NCI-H1417 (cell line): ENCODE data around the gene NFKBIA.
"Not testable (repeated sequence)": the region's sequence is repeated elsewhere in the genome, so short reads cannot be mapped to it uniquely, and the experiment has no call there.

ENCODE experiments used
- DNase-seq, 3 experiments: peaks; one replicate each; lab custom pipeline; 2025; lab: John Stamatoyannopoulos, UW

Gene NFKBIA

DNA sequence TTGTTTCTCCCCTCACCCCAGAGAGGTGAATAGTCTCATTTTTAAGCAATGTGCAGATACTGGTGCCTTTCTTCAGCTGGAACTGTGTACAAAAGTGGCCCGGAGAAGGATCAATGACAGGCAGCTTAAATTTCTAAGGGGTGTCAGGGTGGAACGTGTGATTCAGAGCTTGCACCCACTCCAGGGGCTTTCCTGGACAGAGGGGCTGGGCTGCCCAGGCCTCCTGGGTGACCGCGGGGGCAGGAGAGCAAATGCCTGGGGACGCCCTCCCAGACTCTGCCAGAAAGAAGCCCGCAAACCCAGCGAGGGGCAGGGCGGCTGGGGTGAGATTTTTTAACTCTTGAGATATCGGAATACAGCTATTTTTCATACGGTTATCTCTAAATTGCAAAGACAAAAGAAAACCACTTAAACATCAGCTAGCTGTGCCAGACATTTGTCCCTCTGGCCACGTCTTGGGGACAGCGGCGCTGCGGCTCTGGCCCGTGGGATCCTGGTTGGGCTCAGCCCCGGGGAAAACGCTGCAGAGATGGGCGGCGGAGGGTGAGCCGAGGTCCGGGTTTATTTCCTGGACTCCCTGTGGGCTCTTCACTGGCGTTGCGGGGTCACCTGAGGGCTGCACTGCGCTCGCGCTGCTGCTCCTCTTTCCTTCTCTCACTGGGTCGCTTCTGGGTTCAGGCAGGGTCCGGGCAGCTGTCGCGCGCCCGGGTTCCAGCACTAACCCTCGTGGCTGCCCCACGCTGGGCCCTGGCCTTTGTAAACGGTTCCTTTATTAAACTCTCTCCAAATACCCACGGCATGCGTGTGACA, 35.8 kb downstream of the NFKBIA start:
- DNase-seq: no peak

DNA sequence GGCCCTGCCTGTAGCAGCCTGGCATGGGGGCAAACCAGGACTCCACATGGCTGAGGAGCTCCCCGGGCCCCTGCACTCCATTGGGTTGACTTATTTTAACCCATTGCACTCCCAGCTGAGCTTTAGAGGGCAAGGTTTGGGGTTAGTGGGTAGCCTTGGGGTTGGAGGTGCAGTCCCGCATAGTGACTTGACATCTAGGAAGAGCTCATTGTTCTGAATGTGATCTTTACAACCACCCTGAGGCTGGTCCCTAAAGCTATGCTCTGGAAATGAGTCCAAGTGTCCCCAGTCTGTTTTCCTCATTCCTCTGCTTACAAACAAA, 36.4 kb downstream of the NFKBIA start:
- no peak for DNase-seq

DNA sequence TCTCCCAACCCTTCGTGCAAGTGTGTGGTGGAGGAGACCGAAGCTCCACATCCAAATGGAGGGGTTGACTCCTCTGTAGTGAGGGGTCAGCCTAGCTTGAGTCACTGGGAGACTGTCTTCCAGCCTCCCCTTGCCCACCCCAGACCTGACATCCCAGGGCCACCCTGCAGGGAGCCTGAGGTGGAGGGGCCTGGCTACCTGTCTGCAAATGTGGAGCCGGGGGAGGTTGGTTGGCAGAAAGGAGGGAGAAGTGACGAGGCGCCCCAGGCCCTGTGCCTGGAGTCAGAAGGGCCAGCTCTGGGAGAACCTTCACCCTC, 37.5 kb downstream of the NFKBIA start:
- DNase-seq: no peak

DNA sequence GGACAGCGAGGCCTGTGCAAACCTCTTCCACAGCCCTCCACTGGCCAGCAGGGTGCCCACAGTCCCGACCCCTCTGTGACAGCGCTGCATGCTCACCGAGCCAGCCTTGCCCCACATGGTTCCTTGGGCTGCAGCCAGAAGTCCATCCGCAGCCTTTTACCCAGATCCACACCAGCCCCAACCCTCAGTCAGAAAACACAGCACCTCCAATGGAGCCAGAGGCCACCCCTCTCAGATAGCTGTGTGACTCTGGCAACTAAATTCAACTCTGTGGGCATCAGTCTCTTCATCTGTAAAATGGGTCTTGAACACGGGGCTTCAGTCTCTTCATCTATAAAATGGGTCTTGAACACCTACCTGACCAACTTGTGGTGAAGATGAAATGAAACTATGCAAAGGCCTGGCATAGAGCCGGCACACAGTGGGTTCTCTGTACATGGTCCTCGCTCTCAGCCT, 38.0 kb downstream of the NFKBIA start:
- DNase-seq: no peak

DNA sequence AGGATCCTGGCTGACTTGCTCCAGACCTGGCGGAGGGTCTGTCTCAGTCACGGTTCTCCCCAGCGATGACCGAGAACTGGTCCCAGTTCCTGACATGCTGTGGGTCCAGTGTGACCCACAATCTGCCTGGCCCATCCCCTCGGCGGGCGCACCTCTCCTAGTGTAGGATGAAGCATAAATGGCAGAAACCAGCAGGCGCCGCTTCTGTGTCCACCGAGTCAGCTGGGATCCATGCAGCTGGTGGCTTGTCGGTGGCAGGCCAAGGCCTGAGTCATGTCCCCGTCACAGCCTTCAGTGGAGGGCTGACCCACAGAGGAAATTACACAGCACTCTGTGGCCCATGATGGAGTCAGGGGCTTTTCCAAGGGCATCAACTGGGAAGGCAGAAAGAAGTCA, 38.5 kb downstream of the NFKBIA start:
- no peak for DNase-seq

DNA sequence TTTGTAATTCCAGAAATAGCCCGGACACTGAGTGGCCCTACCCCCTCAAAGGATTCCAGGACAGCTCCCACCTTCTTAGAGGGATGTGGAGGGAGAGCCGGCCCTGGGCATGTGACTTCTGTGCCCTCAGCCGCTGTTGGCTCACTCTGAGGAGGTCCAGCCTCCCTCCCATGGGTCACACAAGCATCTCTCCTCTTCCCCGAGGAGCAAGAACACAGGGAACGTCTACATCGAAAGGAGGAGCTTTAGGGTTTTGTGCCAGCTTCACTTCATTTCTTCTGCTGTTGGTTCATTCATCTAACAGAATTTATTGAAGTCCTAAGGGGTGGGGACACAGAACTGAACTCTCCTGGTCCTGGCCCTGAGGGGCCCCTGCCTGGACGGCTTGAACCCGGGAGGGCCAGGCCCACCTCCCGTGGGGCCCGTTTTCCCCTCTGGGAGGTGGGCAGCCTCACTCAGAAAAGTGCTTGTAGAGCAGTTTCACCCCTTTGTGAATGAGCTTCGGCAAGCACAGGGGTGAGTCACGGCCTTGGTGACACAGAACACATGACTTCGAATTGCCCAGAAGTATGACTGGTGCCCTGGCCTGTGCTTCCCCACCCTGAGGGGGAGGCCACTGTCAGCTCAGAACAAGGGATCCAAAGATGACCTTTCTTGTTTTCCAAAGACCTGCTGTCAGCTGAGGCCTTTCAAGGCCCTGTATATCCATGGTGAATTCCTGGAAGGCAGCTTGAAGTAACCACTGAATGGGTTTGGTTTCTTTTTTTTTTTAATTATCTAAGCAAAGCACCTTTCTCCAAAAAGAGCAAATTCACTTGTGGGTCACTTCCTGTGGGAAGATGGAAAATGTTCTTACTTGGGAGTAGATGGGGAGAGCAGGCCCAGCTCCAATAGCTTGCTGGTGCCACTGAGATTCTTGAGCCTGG, 39.2 kb downstream of the NFKBIA start:
- DNase-seq: no peak

DNA sequence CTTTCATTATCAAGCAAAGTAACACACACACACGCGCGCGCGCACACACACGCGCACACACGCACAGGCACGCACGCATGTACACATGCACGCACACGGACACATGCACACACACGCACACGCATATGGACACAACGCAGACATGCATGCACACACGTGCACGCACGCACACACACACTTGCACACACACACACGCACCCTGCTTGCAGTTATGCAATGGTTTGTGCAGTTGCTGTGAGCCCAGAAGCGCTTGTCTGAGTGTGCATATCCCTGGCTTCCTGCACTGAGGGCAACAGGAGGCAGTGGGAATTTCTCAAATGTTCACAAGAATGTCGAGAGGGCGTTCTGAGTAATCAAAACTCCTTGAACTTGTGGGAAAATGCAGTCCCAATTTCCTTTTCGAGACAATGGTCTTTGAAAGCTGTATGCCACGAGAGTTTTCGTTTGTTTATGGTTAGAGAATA, 41.6 kb downstream of the NFKBIA start:
- DNase-seq: no peak

DNA sequence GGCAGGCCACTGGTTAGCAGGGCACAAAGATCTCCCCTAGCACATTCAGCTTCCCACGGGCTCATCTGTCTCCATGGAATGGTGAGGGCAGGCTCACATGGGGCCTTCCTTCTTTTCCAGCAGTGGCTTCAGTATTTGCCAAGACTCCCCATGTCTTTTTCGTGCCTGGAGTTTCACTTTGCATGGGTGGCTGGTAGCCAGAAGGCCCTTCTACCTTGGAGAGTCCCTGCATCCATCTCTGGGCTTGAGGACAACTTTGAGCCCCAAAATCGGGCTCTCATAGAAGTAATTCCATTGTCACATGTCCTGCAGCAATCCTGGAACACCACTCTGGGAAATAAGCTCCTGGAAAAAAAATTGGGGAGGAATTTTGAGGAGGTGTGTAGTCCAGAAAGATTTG, 42.1 kb downstream of the NFKBIA start:
- DNase-seq: no peak

DNA sequence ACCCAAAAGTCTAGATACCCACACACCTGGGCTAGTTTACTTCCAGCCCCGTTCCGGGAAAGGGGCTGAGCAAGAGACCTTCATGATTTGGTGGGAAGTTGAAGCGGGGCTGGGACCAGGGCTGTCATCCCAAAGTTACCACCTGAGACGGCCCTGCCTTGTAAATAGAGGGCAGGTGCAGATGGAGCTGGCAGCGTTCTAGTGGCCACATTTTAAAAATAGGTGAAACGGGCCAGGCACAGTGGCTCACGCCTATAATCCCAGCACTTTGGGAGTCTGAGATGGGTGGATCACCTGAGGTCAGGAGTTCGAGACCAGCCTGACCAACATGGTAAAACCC, 43.4 kb downstream of the NFKBIA start:
- no peak for DNase-seq

DNA sequence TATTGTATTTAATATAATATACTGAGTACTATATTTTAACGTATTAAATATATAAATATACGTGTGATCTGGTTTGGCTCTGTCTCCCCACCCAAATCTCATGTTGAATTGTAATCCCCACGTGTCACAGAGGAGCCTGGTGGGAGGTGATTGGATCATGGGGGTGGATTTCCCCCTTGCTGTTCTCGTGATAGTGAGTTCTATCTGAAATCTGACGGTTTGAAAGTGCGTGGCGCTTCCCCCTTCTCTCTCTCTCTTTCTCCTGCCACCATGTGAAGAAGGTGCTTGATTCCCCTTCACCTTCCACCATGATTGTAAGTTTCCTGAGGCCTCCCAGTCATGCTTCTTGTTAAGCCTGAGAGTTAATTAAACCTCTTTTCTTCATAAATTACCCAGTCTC, 44.9 kb downstream of the NFKBIA start:
- not testable (repeated sequence) for DNase-seq

DNA sequence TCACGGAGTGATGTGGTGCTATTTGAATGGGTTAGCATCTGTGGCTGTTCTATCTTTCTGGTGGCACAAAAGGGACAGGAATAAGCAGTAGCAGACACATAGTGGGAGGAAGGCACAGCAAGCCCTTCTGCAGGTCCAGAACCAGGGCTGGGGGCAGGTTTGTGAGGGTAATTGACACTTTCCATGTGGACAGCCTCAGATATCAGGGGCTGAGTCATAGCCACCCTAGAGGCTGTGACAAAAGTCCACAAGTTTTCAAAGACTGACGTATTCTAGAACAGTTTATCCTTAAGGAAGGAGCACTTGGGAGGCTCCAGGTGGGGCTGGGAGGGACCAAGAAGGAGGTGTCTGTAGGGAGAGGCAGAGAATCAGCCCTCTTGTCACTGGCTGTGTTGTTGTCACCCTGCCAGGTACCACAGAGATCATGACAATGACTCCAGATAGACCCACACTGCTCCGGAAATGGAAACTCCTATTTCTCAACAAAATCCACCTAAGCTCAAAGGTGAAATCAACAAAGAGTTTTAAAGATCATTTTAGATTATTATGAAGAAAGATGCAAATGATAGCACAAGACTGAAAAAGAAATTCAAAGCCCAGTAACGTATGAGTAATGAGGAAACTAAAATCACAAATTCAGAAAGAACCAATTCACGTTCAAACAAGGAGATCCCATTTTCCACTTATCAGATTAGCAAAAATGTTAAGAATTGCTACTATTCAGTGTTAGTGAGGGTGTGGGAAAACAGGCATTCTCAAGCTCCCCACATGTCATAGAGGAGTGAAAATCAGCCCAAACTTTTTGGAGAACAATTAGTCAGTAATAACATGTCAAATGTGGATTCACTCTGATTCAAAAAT, 48.3 kb downstream of the NFKBIA start:
- DNase-seq: no peak

DNA sequence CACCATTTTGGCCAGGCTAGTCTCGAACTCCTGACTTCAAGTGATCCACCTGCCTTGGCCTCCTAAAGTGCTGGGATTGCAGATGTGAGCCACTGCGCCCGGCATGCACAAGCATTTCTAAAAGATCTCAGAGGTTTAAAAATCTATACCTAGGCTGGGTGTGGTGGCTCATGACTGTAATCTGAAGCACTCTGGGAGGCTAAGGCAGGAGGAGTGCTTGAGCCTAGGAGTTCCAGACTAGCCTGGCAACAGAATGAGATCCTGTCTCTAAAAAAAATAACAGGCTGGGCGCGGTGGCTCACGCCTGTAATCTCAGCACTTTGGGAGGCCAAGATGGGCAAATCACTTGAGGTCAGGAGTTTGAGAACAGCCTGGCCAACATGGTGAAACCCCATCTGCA, 49.3 kb downstream of the NFKBIA start:
- not testable (repeated sequence) for DNase-seq

DNA sequence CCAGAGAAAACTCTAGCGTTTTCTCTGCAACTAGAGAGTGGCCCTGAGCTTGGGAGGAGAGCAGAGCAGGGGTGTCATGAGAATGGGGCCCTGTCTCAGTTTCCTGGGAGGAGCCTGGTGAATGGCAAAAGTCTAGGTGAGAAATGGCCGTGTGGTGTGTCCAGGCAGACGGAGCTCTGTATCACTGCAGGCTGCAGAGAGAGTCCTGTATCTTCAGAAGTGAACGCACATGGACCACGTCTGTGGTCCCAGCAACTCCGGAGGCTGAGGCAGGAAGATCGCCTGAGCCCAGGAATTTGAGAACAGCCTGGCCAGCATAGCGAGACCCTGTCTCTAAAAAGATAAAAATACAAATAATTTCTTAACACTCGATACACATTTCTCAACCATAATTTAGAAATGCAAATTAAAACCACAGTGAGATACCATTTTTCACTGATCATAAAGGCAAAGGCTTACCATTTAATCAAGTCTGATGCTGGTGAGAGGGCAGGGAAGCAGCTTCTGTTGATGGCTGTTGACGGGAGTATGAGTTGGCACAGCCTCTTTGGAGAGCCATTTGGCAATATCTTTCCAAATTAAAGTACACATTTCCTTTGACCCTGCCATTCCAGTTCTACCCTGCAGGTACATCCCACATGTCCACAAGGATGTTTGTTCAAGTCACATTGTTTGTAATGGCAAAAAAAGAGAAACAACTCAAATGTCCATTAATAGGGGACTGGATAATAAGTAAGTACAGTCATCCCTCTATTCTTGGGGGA, 51.0 kb downstream of the NFKBIA start:
- DNase-seq: no peak

DNA sequence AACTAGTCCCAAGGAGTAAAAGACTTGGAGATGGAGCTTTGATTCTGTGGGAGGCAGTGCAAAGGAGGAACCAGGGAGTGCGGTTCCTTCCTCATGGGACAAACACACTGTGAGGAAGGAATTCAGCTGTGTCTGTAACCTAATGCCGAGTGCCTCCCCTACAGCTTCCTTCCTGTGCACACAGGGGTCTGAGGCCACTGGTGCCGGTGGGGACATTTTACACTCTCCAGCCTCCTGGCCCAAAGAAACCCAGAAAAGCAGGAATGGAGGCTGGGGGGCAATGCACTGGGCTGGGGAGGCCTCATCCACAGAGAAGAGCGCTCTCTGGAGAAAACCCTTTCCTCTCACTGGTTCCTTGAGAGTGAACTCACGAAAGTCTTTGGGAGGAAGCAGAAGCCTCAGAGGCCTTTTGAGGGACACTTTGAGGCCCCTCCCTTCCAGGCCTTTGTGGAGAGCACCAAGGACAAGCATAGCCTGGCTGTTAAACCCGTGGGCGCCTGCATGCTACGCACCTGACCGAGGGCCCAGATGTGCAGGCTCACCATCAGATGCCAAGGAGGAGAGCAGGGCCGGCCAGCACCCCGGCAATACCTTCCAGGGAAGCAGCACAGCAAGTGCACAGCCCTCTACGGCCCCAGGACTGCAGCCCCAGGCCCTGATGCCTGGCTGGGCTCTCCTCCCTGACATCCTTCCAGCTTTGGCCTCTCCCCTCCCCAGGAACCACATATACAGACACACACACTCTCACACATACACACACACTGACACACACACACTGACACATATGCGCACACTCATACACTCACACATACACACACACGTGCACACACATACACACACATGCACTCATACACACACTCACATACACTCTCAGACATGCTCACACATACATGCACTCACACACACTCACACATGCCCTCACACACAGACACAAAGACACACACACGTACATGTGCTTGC, 52.0 kb downstream of the NFKBIA start:
- no peak for DNase-seq

DNA sequence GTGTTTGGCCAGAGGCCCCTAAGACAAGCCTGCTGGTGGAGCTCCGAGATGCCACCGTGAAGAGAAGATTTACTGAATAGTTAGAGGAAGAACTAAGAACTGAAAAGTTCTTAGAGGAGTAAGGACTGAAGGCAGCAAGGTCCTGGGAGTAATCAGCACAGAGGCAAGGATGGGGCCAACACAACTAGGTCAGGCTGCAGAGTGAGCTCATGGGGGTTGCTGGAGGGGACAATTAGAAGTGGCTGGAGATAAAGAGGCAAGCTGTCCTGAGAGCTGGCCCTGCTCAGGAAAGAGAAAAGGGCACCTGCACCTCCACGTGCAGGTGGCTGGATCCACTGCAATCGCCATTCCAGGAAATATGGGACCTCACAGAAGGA, 52.7 kb downstream of the NFKBIA start:
- no peak for DNase-seq
